Left renal cortex interstitium (tissue), 4 donors: ENCODE measurements around the gene KREMEN1. TPM values are rescaled to one million over a fixed set of nuclear protein-coding genes. Genes with fewer than 3 reads are reported as not detected.
A peak's percentile ranks its signal among the peaks of the same experiment; 100 is the strongest.

Experiments
- DNase-seq, 4 donors: peaks; one replicate each; pipeline ENCODE4 v3.0.0-alpha.2; 2013; ENCODE audit warnings: low read depth in 4 of 4, low spot score in 2 of 4, missing footprints in 1 of 4
- polyA plus RNA-seq, 4 donors: library from polyadenylated mRNA; unstranded; fragments of 120-200 nt; gene quantifications; one replicate each; pipeline ENCODE4 v1.2.1, GENCODE V29; 2013; ENCODE audit not compliant: insufficient read length in 4 of 4

Gene KREMEN1
- polyA plus RNA-seq, 4 donors = 23.5 to 24.9 (median 24.6) TPM

DNA sequence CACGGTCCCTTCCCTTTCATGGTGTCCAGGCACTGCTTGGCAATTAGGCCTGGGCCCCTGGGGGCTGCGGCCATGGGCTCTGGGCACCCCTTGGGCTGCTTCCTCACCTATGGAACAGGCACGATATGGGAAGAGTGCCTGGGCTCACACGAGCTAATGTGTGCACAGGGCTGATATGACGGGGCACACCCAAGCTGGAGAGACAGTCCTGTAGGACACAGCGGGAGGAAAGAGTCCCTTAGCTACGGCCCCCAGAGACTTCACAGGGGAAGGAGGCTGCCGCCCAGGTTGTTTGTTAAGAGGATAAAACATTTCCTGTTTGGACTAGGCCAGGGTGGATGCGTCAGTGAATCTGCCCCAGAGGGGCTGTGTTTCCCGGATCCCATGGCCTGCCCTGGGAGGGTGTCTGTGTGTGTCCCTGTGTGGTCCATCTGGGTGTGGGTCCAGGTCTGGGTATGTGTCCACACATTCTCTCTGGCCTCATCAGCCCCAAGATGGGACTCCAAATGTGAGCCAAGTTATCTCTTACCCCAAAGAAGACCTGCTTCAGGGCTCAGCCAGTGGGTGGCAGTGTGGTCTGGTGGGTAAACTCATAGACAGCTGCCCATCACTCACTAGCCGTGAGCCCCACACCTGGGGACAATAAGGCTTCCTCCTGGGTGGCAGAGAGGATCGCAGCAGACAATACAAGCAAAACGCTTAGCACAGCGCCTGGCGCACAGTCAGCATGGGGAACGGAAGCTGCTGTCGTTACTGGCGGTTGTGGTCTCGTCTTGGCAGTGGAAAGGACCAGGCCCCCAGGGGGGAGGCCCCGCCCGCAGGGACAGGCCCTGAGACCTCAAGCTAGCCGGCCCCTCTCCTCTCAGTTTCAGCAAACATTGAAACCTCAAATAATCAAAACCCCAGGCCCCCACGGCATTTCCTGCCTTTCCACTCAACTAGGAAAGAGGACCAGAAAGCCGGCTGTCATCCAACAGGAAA is 129.7 kb downstream of the KREMEN1 start:
- no peak for DNase-seq

DNA sequence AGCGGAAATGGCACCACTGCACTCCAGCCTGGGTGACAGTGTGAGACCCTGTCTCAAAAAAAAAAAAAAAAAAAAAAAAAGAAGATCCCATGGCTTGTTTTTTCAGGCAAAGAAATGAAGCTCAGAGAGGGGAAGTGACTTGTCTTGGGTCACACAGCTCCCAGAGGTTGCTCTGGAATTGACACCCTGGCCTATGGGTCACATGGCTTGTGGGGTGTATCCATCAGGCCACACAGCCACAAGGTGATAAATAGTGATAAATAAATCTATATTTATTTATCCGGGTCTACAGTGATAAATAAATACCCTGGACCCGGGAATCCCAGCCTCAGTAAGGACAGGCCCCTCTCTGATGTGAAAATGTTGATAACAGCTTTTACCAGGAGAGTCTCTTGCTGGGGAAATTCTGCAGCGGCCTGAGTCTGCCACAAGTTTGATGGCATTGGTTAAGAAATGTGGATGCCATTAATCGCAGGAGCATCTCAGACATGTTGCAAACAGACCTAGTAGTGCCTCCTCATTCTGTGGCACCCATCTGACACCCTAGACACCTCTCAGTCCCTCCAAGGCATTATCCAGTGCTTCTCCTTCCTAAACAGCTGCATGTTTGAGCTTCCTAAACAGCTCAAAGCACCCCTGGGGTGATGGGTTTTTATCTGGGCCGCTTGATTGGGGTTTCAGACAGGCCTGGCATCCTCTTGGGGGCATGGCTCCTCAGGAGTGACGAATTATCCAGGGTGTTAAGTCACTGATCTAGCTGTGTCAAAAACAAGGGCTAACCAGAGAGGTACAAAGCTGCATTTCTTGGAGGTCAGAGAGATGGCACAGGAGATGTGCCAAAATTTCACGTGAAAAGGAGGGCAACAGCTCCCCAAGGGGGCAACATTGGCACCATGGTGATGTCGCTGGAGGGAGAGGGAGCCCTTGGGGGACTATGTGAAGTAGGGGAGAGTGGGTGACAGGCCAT is 130.9 kb downstream of the KREMEN1 start:
- DNase-seq = no peak

DNA sequence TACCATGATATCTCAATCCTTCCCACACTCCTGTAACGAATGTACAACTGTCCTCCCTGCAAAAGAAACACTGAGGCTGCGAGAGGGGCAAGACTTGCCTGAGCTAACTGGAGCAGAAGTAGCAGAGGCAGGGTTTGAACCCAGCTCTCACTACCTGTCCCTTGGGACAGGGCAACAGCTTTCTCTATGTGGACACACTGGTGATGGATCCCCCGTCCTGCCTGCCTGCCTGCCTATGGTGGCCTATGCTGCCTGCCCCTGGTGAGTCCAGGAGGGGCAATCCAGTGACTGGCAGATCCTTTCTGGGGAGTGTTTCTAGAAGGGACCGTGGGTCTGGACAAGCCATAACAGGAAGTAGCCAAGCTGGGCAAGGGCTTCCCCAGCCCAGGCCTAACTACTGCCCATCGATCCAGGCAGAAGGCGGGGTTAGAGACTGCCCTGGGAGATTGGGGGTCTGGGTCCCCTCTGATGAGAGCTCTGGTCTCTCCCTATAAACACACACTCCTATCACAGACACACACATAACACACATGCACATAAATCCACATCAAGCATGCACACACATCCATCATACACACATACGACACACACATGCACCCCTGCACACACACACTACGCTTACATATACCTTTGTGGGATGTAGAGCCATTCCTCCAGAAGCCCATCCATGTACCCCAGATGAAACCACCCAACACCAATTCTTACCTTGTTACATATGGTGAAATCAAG is 131.8 kb downstream of the KREMEN1 start:
- DNase-seq = no peak

DNA sequence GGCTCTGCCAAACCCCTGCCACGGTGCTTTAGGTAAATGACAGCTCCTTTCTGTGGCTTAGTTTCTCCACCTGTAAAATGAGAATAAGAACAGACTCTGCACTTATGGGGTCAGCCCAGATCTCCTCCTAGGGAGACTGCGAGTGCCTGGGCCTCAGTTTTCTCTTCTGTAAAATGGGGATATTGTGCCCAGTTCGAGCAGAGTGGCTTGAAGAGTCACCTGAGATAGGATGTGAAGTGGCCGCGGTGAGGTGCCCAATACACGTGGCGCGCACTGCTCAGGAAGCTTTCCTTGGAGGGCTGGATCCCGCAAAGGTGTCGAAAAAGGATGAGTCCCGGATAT is 132.4 kb downstream of the KREMEN1 start:
- no peak for DNase-seq

DNA sequence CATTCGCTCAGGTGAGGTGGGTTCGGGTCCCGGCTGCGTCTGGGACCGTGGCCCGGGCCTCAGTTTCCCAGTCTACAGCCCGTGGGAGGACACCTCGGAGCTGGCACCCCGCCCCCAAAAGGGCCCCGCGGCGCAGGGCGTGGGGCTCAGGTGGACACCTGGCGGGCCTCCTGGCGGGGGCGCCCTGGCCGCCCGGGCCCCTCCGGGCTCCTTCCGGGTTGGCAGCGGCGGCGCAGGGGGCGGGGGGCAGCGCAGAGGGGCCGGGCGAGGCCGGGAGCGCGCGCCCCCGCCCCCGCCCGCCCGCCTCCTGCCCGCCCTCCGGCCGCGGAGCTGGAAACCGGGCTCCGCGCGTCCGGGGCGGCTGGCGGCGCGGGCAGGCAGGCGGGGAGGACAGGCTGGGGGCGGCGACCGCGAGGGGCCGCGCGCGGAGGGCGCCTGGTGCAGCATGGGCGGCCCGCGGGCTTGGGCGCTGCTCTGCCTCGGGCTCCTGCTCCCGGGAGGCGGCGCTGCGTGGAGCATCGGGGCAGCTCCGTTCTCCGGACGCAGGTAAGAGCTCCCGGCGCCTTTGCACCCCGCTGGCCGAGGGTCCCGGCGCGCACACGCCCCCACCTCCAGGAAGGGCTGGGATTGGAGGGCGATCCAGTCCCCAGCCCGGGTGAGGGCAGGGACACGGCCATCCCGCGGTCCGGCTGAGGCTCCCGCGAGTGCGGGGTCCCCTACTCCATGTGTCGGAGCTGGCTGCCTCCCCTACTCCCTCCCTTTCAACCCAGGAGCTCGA is 132.9 kb downstream of the KREMEN1 start, which contains the start of gene EMID1:
Gene EMID1, plus strand, starts transcription at position 303 of the 778 bp plus-strand sequence. Its CDS starts 143 bp downstream, at position 446.
- no peak for DNase-seq

DNA sequence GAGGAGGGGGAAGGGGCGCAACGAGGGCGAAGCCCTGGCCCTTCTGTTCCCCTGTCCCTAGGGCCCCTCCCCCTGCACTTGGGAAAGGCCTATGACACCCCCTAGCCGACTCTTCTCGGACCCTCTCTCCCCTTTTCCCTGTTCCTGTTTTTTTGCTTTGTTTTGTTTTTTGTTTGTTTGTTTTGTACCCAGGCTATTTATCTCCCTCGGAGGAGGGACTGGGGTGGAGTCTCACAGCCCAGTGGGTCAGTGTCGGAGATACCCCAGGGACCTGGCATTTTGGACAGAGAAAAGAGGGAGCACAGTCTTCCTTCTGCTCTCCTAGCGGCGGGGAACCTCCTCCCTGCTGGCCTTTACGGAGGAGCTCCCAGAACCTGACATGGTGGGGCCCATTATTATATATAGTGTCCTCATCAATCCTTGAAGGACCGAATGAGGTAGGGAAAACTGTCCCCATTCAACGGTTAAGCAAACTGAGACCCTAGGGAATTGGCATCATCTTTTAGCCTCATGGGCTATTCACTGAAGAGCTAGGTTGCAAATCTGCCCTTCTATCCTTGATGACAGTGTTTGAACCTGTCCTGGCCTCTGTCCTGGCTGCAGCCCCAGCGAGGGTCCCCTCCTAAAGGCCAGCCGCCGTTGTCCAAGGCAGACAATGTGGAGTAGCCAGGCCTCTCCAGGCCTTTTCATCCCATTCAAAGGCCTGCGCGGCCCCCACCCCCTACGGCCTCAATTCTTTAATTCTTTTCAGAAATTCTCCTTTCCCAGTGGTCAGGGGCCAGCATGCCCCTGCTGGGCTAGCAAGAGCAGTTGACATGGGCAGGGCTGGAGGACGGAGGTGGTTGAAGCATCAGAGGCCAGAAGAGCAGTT is 133.8 kb downstream of the KREMEN1 start:
- DNase-seq = no peak

DNA sequence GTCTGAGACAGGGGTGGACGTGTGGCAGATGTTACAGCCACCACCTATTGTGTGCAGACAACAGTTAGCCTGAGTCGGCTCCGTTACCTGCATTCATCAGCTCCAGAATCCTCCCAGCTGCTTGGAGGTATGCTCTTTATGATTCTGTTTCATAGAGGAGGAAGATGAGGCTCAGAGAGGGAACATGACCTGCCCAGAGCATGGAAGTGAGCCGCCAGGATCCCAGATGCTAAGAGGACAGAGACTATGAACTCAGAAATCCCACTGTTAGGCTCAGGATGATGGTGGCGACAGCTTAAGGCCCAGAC is 134.4 kb downstream of the KREMEN1 start:
- no peak for DNase-seq

DNA sequence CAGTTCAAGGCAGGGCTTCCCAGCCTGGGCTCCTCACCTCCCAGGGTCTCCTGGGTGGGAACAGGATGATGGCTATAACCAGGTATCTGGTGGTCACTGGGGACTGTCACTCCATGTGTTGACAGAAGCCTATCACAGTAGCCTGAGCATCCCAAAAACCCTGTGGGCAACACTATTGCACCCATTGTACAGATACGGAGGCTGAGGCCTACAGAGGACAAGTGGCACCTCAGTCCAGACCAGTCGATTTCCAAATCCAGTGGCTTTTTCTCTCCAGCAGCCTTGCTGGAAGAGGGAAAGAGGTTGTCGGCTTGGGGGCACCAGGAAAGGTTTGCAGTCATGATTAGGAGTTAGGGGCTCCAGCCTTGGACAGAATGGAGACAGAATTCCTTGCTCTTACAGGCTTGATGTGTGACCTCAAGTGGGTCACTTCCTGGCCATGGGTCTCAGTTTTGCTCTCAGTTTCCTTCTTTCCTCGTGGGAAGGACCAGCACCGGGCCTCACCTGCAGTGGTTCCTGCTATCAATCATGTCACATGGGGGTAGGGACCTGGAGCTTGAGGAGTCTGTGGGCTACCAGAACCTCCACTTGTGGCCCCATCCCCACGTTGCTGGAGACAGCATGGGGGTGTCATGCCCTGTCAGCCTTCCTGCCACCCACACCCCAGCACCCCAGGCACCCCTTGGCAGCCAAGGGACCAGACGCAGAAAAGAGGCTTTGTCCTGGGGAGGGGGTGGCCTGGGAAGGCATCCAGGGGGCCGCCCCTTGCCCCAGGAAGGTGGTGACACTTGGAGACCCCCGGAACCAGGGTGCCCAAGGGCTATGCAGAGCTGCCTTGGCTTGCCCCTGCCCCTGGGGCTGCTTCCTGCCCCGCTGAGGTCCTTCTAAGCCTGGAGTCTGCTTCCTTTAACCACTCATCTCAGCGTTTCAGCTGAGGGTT is 135.0 kb downstream of the KREMEN1 start:
- DNase-seq = no peak

DNA sequence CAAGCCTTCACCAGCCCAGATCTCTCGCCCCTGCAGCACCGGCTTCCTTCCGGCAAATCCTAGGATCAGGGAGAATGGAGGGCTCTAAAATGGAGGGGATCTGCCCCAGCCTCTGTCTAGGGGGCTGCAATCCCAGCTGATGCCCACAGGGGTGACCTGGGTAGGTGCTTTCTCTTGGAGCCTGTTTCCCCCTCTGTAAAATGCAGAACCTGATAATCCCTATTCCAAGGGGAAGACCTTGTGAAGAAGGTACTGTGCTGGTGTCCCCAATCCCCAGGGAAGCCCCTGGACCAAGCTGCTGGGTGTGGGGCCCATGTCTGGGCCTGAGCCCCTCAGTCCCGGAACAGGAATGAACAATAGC is 135.6 kb downstream of the KREMEN1 start:
- DNase-seq = no peak

DNA sequence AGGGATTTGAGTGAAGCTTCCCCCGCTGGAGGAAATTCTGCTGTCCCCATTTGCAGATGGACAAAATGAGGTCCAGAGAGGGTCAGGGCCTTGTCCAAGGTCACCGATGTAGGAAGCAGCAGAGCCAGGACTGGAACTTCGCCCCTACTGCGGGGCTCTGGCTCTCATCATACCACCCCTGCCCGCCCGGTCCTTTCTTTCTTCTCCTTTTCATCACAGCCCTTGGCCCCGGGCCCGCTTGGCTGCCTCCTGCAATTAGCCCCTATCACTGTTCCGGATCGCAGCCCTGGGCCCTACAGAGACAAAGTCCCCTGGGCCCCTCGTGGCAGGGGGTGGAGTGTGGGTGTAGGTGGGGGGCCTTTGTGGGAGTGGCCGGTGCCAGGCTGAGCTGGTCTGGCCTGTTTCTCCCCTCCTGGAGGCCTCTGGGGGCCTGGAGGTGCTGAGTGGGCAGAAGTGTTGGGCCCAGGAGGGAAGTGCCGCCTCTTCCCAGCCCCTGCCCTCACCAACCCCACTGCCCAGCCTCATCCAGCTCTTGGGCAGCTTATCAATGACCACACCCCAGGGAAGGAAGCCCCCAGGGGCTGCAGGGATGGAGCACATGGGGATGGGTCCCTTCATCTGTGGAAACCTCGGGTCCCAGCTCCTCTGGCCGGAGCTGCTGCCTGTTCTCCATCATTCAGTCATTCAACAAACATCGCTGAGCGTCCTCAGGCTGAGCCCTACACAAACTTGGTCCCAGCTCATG is 136.2 kb downstream of the KREMEN1 start:
- DNase-seq = peak in 1 of 4 donors; percentile 53

DNA sequence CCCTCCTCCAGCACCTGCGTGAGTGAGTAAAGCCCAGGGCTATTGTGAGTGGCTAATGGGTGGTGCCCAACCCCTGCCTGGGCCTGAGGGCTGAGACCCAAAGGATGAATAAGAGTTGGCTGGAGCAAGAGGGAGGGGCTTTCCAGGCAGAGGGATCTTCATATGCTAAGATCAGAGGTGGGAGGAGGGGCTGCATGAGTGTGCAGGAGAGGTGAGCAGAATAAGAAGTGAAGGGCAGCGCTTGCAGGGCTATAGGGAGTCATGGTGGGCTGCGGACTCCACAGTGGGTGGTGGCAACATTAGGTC is 136.7 kb downstream of the KREMEN1 start:
- no peak for DNase-seq

DNA sequence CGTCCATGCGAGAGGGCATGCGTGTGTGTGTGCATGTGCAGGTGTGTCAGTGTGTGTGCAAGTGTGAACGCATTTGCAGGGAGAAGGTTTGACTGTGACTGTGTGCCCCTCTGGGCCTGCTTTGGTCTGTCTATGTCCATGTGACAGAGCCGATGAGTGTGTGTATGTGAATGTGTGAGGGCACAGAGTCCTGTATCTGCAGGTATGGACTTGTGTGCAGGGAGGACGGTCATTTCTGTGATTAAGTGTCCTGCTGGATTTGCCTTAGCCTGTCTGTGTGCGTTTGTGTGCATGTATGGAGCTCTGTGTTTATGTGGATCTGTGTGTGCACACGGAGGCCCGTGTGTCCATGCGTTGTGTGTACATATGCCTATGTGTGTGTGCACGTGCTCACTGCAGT is 138.2 kb downstream of the KREMEN1 start:
- DNase-seq = no peak

DNA sequence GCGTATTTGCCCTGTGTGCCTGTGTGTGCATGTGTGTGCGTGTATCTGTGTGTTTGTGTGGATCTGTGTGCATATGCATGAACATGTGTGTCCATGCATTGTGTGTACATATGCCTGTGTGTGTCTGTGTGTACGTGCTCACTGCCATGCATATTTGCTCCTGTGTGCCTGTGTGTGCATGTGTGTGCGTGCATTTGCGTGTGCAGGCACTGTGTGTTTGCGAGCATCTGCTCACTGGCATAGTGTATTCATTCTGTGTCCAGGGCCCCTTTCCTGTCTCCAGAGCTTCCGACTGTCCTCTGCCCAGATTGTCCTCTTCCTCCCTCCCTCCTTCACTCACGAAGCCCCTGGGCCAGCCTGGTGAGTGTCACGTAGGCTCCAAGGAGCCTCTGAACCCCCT is 138.6 kb downstream of the KREMEN1 start:
- DNase-seq = no peak

DNA sequence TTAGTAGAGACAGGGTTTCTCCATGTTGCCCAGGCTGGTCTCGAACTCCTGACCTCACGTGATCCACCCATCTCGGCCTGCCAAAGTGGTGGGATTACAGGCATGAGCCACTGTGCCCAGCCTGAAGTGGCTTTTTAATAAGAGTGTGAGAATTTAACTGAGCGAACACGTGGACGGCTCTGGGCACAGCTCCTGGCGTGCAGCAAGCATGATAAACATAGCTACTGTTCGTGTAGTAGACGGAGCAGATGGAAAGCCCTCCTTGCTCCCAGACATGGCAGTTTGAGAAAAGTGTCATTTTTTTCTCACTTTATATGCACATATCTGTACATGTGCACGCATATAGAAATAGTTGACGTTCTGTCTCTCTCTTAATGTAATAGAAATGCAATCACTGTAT is 139.9 kb downstream of the KREMEN1 start:
- DNase-seq = no peak

DNA sequence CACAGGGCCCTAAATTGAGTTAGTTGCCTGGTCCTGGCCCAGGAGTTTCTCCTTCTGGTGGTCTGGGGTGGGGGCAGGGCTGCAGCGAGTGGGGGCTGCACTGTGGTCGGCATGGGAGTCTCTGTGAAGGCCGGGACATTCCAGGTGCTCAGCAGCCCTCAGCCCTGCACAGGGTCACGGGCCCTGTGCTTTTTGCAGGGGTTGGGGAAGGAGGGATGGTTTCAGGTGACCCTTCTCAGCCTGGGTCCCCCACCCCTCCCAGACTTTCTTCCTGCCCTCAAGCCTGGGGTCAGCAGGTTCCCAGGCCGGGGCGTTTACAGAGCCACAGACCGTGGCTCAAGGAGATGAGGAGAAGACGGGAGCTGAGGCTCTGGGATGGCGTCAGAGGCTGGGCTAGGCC is 140.7 kb downstream of the KREMEN1 start:
- no peak for DNase-seq

DNA sequence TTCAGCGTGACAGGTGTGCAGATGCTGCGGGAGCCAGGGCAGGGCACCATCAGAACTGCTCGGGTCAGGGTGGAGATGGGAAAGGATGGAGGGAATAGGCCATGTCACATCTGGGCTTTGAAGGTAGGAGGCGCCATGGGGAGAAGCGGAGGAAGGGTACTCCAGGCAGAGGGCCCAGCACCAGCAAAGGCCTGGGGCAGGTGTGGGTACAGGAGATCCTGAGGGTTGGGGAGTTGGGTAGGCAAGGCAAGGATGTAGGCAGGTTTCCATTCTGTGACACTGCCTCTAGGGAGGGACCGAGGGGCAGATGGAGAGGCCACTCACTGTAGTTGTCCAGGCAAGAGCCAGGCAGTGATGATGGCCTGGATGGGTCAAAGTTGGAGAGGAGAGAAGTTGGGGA is 141.4 kb downstream of the KREMEN1 start:
- no peak for DNase-seq

DNA sequence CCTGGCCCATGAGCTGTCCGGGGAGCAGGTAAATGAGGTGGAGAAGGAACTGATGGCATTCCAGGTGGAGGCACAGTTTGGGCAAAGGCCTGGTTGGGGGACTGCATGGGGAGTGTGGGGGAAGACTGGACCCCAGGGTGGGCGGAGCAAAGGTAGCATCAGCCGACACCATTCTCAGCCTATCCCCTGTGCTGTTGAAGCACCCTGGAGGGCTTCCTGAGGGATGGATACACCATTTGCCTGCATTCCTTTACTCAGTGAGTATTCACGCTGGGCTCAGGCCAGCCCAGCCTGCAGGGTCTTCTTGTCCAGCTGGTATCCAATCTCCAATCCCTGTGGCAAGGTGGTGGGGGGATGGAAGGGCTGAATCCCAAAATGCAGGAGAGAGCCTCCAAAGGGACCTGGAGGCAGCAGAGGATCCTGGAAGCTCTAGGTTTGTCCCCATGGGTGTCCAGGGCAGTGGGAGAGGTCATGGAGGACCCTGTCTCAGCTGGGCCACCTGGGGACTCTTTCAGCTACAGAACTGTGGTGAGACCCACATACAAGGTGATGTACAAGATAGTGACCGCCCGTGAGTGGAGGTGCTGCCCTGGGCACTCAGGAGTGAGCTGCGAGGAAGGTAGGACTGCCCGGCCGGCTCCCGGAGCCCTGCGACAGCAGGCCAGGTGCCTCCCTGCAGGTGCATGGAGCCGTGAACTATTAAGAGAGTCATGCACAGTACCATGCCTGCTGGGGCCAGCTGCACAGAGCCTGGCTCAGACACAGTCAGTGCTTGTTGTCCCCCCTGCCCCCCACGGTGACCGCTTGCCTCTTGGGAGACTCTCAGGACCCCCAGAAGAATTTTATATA is 142.4 kb downstream of the KREMEN1 start:
- DNase-seq = no peak
